Muscle layer of duodenum (tissue), 2 donors: ENCODE results near the gene KCNT1.

Experiments
- H3K27ac ChIP-seq: one replicate; pipeline ENCODE4 v1.7.0; 2013; ENCODE audit warnings: mild to moderate bottlenecking, low read length
- H3K27me3 ChIP-seq: one replicate; pipeline ENCODE4 v1.7.0; 2013; ENCODE audit warnings: low read depth, mild to moderate bottlenecking, control low read depth, low read length
- H3K36me3 ChIP-seq, 2 donors: one replicate each; pipeline ENCODE4 v1.7.0; 2013; ENCODE audit warnings: low read length in 2 of 2, control low read depth in 1 of 2, mild to moderate bottlenecking in 1 of 2; ENCODE audit not compliant: insufficient read depth in 2 of 2, control insufficient read depth in 1 of 2
- H3K4me1 ChIP-seq, 2 donors: one replicate each; pipeline ENCODE4 v1.7.0; 2013; ENCODE audit warnings: low read length in 2 of 2, mild to moderate bottlenecking in 2 of 2, control low read depth in 1 of 2, moderate library complexity in 1 of 2; ENCODE audit not compliant: insufficient read depth in 2 of 2, control insufficient read depth in 1 of 2
- H3K4me3 ChIP-seq, 2 donors: one replicate each; pipeline ENCODE4 v1.7.0; 2013; ENCODE audit warnings: low read length in 2 of 2, low read depth in 1 of 2, mild to moderate bottlenecking in 1 of 2
- H3K9me3 ChIP-seq, 2 donors: one replicate each; pipeline ENCODE4 v1.7.0; 2013; ENCODE audit warnings: low read length in 2 of 2, control low read depth in 1 of 2, mild to moderate bottlenecking in 1 of 2; ENCODE audit not compliant: control insufficient read depth in 1 of 2
- donor health status: healthy.

The KCNT1 gene

GRCh38 chr9:135839516-135839915 is 137.5 kb downstream of the KCNT1 start:
- Histone ChIP-seq H3K4me1 (no peaks in the 10 kb centered on the region), H3K4me3 (no peak overlapping the region), H3K27me3 (no peaks in the 10 kb centered on the region), H3K36me3 (peaks cover 6% of the 10 kb centered on the region in 2 donors), H3K9me3 (no peaks in the 10 kb centered on the region), H3K27ac (no peak overlapping the region)

- Histone ChIP-seq H3K27me3 (no peaks in the 10 kb centered on the region), H3K4me3 (no peak overlapping the region), H3K9me3 (no peaks in the 10 kb centered on the region), H3K36me3 (peaks cover 6% of the 10 kb centered on the region in 2 donors), H3K27ac (no peak overlapping the region), H3K4me1 (no peaks in the 10 kb centered on the region)
These were observed 138.1 kb downstream of the KCNT1 start for GRCh38 chr9:135840107-135840506.

- peaks cover 6% of the 10 kb centered on the region in 2 donors for H3K36me3 ChIP-seq
- no peak overlapping the region for H3K27ac ChIP-seq
These were observed 138.6 kb downstream of the KCNT1 start for GRCh38 chr9:135840539-135840938.

More at GRCh38 chr9:135840539-135840938, 138.6 kb downstream of the KCNT1 start:
- Histone ChIP-seq H3K4me3 (no peak overlapping the region), H3K9me3 (no peaks in the 10 kb centered on the region), H3K4me1 (no peaks in the 10 kb centered on the region), H3K27me3 (no peaks in the 10 kb centered on the region)
